ENCODE results near the gene SRCAP. TPM values are rescaled to one million over a fixed set of nuclear protein-coding genes. Genes with fewer than 3 reads are reported as not detected.

The SRCAP gene
- 93.9 and 99.5 TPM in 2 replicates for total RNA-seq

DNA sequence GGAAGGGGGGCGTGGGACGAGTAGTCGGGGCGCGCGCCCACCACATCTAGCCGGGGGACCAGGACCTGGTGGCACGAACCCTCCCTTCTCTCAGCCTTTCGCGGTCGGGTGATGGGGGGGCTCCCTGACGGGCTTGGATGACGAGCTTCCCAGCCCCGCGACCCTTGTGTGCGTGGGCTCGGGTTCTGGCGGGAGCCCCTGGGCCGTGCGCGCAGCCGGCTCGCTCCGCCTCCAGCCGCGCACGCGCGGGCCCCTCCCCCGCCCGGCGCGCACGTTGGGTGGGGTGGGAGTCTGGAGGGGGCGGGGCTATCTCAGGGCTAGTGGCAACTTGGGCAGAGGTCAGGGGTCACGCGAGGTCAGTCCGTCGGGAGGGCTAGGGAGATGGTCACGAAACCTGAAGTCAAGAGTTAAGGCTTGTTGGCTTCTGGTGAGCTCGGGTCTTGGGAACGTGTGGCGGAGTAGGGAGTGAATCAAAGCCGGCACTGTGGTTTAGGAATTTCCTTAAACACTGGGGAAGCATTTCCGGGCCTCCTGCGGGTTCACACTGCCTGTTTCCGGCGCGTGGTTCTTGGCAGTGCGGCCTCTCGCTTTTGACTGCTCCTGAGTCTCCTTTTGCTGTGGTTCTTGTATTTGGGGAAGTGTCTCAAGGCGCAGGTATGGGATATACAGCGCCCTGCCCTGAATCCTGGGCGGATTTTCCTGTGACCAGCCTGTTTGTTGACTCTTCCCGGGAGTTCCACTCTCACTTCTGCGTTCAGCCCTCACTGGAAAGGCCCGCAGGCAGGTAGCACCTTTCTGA is at the start of gene SRCAP:
Gene SRCAP (plus strand): TSS at position 356 of the 799 bp plus-strand sequence. CDS start 1,654 bp downstream, outside the sequence.
- intact Hi-C loops (cut with micrococcal nuclease) = loop anchor here (1.0 to 5.0 kb wide), 21 partner anchors 41 to 1874 kb away; partner anchors contain the start of genes ALDOA, CFAP119, CTF1 and FBRS

DNA sequence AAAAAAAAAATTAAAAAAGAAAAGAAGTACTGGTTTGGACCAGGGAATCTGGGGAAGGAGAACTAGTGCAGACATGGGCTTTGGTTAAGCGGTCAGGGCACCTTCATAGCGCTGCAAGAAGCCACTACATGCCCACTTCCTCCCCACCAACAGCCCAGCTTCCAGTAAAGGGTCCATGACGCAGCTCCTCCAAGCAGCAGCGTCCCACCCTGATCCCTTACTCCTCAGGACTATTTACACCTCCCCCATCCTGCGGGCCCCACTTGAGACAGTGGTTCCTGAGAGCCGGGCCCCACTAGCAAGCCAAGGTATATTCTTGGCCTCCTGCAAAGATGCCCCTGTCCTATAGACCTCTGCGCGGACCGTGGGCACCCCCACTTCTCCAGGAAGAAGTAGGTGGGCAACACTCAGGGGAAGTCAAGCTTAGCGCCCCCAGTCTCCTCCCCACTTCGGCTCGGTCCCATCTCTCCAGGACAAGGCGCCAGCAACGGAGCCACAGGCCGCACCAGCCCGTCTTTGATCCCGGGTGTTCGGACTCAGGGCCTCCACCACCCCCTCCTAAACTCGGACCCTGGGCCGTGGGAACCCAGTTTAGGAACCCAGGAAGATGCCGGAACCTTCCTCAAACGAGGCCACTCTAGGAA is 49.1 kb upstream of the SRCAP start:
- intact Hi-C loops (cut with micrococcal nuclease) = loop anchor here (1.0 to 10.0 kb wide), 18 partner anchors 8 to 1225 kb away; partner anchors contain the start of genes CFAP119, DCTPP1, FBRS and RNF40

DNA sequence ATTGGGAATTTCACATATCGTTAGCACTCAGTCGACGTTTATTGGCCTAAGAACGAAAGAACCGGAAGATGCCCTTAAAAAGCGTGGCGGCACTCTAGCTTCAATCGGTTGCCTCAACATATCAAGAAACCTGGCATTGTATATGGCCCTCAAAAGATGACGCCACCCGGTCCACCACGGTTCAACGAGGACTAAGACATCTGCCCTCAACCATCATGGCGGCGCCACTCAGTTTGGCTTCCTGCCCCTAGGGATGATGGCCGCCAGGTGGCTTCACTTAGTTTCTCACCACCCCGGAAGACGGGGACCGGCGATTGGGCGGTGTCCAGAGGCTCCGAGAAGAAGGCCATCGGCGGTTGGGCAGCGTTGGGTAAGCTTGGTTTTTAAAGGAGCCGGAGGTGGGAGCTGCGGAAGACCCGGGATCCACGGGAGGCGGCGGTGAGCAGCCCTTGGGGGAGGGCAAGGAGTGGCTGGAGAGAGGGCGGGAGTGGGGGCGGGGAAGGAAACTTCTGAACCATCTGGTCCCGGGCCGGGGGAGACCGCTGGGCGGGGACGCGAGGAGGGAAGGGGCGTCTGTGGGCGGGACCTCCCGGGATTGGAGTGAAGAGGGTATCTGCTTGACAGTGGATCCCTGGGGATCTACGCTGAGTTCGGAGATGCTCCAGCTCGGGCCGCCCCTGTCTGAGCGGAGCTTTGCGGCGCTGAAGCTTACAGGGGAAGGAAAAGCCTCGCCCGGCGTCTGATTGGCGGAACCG is 48.4 kb upstream of the SRCAP start, which contains the start of gene PRR14:
Gene PRR14 (plus strand): TSS at position 592 of the 755 bp plus-strand sequence. CDS start 686 bp downstream, outside the sequence.
- intact Hi-C loops (cut with micrococcal nuclease) = loop anchor here (1.0 to 10.0 kb wide), 20 partner anchors 8 to 1224 kb away; partner anchors contain the start of genes CFAP119, DCTPP1, FBRS and RNF40

DNA sequence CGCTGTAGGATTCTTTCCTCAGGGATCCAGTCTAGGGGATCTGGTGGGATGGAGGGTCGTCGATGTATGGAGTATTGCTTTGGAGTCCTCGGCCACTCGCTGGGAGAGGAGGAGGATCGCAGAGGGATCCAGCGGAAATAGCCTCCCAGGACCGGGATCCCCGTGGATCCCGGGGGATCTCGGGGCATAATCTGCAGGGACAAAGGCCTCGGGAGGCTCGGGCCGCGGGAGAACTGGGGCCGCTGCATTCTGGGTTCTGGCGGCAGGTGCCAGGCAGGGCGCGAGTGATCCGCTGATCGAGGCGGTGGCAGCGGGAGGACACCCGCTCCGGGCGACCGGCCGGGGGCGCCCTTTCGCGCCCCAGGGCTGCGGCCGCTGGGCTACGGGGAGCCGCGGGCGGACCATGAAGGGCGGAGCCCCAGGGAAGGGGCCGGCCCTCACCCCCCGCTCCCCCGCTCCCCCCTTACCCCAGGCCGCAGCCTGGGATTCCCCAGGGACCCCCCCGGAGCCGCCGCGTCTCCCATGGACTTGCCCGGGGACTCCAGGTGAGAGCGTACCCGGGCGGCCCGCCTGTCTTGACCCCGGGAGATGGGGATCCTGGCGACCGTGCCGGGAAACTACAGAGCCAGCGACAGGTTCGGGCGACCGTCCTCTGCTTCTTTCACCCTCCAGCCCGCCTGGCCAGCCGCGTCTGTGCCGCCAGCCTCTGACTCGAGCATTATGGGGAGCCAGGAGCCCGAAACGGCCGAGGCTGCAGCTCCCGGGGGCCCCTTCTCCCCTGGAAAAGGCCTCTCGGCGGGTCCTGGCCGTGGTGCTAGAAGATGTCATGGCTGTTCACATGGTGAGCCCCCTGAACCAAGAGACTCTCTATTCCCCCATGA is 47.6 kb upstream of the SRCAP start:
- intact Hi-C loops (cut with micrococcal nuclease) = loop anchor here (1.0 to 10.0 kb wide), 10 partner anchors 41 to 1223 kb away; partner anchors contain the start of genes CFAP119, RNF40, TAOK2 and TBX6

DNA sequence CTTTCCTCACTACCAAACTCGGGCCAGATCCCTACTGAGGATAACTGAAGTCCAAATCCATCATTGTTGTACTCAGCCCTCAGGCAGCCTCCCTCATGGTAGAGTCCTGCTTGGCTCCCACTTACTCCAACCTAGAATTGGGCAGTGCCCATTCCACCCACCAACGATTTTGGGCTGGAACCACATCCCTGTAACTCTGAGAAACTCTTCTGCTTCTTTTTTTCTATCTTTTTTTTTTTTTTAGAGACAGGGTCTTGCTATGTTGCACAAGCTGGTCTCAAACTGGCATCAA is 47.0 kb upstream of the SRCAP start:
- intact Hi-C loops (cut with micrococcal nuclease) = loop anchor here (10.0 kb wide), 4 partner anchors 317 to 1223 kb away; partner anchors contain the start of genes TAOK2, TBX6, YPEL3 and ZNF267

DNA sequence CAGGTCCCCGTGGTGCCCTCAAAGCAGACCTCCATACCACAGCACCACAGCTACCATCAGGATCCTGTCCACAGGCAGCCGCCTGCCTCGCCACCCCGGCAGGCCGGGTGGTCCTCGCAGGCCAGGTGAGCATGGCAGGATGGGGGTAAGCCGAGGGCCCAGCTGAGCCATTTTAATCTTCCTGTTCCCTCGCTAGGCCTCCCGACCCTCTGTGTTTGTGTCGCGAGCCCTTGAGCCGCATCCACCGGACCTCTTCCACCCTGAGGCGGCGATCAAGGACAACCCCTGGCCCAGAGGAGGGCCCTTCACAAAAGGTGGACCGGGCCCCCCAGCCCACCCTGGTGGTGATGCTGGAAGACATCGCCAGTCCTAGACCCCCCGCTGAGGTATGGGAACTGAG is 46.3 kb upstream of the SRCAP start:
- intact Hi-C loops (cut with micrococcal nuclease) = loop anchor here (10.0 kb wide), 4 partner anchors 318 to 1222 kb away; partner anchors contain the start of genes TAOK2, TBX6, YPEL3 and ZNF267

DNA sequence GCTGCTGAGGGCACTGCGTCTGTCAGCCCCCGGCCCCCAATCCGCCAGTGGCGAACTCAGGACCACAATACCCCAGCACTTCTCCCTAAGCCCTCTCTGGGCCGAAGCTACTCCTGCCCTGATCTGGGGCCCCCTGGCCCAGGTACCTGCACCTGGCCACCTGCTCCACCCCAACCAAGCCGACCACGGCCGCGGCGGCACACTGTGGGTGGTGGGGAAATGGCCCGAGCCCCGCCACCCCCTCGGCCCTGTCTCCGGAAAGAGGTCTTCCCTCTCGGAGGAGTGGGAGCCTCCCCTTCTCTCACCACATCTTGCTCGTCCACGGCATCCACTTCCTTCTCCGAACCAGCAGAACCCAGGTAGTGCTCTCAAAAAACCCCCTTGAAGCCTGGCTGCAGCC is 44.1 kb upstream of the SRCAP start:
- intact Hi-C loops (cut with micrococcal nuclease) = loop anchor here (5.0 to 10.0 kb wide), 5 partner anchors 320 to 1220 kb away; partner anchors contain the start of genes KCTD13, TAOK2, TBX6 and YPEL3

DNA sequence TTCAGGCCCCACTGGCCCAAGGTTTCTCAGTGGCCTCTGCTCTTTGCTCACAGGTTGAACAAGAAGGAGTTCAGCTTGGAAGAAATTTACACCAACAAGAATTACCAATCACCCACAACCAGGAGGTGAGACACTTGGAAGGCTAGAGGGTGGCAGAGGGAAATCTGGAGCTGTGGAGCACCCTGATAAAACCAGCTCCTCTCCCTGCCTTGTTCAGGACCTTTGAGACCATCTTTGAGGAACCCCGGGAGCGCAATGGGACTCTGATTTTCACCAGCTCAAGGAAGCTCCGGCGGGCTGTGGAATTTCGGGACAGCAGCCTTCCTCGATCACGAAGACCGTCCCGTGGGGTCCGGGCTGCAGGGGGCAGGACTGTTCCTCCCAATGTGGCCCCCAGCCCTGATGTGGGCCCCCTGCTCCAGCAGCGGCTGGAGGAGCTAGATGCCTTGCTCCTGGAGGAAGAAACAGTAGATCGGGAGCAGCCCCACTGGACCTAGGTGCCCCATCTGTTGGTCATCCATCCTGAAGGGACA is 43.1 kb upstream of the SRCAP start:
- intact Hi-C loops (cut with micrococcal nuclease) = loop anchor here (5.0 to 10.0 kb wide), 5 partner anchors 321 to 1219 kb away; partner anchors contain the start of genes KCTD13, TAOK2, TBX6 and YPEL3

DNA sequence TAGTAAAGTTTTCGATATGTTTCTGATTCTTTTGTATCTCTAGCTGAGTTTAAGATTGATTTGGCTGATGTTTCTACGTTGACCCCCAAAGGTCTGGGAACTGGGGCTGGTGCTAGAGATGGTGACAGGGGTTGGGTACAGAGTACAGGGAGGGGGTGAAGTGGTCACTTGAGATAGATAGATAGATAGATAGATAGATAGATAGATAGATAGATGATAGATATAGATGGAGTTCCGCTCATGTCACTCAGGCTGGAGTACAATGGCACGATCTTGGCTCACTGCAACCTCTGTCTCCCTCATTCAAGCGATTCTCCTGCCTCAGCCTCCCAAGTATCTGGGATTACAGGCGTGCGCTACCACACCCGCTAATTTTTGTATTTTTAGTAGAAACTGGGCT is 42.6 kb upstream of the SRCAP start:
- intact Hi-C loops (cut with micrococcal nuclease) = loop anchor here (5.0 to 10.0 kb wide), 5 partner anchors 322 to 1218 kb away; partner anchors contain the start of genes KCTD13, TAOK2, TBX6 and YPEL3

DNA sequence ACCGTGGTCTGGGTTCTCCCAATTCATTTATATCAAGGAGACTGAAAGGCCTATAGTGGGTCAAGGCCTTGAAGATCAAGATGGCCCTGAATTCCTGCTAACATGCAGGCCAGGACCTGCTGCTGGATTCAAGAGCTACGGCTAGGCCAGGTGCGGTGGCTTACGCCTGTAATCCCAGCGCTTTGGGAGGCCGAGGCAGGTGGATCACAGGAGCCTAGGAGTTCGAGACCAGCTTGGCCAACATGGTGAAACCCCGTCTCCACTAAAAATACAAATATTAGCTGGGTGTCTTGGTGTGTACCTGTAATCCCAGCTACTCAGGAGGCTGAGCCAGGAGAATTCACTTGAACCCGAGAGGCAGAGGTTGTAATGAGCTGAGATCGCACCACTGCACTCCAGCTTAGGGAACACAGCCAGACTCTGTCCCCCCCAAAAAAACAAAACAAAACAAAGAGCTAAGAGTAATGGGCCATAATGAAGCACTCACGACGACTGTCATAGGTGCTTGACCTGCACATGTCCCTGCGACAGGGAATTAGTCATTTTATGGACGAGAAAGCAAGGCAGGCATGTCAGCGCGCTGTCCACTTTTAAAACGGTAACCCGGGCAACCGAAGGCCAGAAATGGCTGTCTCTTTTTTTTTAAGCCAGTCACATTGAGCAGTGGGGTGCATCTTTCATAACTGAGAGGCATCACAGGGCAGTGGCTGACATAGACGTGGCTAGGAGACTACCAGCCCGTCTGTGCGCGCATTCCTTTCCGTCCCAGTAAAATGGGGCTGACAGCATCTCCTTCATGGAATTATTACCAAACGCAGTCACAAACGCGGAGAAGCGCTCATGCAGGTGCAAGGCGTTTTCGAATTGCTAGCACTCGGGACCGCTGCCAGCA is 41.8 kb upstream of the SRCAP start:
- intact Hi-C loops (cut with micrococcal nuclease) = loop anchor here (5.0 to 10.0 kb wide), 5 partner anchors 322 to 1218 kb away; partner anchors contain the start of genes KCTD13, TAOK2, TBX6 and YPEL3

DNA sequence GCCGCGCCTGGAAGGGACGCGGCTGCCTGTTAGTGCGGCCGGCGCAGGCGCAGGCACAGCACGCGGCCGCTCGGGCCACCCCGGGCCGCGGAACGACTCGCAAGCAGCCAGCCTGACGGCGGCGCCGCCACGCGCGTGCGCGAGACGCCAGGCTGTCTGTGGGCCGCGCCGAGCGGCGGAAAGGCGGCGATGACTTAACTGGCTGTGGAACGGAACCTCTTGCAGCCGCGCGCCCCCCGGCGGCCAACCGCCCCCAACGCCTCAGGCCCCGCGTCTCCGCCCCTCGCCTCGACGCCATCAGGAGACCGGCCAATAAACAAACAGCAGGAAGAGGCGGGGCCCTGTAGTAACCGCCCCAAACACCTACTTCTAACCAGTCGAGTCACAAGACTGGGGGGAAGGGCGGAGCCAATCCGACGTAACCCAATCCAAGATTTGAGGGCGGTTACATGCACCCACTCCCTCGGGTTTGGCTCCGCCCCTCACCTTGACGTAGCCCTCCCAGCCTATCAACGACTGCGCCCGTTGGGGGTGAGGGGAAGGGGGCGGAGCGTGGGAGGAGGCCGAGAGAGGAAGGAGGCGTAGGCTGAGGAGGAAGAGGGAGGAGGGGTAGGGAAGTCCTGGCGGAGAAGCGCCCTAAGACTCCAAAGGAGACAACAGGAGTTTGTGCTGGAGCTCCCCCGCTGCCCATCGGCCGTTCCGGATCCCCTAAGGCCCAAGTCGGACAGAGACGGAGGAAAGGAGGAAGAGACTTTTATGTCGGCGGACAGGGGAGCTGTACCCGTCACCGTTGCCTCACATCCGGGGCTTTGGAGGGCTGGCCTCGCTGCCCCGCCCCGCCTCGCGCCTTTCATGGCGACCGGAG is 40.9 kb upstream of the SRCAP start, which contains the start of gene FBRS:
Gene FBRS (plus strand): TSS at position 566 of the 865 bp plus-strand sequence. CDS start 1,088 bp downstream, outside the sequence.
- intact Hi-C loops (cut with micrococcal nuclease) = loop anchor here (1.0 to 10.0 kb wide), 24 partner anchors 8 to 1217 kb away; partner anchors contain the start of genes ALDOA, ARMC5, CFAP119 and DCTPP1

DNA sequence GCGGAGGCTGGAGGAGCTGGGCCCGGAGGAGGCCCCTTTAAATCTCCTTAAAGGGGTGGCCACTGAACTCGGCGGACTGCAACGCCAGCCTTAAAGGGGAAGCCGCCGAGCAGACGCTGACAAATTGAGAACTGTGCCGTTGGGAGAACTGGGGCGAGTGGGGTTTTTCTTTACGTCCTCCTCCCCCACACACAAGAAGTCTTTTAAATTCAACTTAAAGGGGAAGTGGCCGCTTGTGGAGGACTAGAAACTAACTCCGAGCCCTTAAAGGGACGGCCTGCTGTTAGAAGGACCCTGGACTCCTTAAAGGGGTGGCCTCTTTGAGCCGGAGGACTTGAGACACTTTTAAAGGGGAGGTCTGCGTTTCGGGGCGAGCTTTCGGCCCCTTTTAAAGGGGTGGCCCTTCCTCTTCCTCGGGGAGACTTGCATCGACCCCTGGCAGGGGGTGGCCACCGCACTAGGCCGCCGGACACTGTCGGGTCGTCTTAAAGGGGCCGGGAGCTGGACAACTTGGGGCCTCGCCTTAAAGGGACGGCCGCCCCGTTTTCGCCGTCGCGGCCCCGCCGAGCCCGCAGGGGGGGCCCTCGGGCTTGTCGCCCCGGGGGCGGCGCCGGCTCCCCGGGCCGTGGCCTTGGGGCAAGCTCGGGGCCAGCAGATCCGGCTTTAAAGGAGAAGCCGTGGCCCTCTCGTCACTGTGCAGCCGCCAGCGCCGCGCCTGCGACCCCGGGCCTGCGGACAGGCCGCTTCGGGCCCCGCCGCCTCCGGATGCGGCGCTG is 40.1 kb upstream of the SRCAP start:
- intact Hi-C loops (cut with micrococcal nuclease) = loop anchor here (1.0 to 10.0 kb wide), 24 partner anchors 9 to 1216 kb away; partner anchors contain the start of genes ALDOA, ARMC5, CFAP119 and DCTPP1

DNA sequence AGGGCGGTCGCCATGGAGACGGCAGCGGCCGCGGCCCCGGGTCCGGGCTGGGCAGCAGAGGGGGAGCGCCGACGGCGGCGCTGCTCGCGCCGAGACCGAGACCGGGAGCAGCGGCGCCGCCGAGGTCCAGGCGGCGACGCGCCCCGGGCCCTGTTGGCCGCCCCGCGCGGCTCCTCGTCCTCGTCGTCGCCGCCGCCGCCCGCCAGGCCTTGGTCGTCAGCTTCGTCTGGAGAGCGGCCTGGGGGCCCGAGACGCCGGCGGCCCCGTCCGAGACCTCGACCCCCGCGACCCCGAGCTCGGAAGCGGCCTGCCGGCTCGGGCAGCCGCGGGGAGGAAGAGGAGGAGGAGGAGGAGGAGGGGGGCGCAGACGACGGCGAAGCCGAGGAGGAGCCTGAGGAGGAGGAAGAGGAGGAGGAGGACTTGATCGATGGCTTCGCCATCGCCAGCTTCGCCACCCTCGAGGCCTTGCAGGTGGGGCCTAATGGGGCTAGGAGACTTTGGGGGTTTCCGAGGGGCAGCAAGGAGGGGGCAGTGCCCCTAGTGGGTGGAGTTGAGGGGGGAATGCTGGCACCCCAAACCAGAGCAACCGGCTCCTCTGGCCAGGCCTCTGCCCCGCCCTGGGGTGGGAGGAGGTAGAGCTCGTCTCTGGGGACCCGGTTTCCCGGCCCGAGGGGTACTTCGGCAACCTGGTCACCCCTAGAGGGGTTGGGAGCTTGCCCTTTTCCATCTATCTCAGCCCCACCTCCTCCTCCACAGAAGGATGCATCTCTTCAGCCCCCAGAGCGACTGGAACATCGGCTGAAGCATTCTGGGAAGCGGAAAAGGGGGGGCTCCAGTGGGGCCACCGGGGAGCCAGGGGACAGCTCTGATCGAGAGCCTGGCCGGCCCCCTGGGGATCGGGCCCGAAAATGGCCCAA is 39.2 kb upstream of the SRCAP start:
- intact Hi-C loops (cut with micrococcal nuclease) = loop anchor here (1.0 to 10.0 kb wide), 8 partner anchors 35 to 1215 kb away; partner anchors contain the start of genes KCTD13, TAOK2, TBX6 and YPEL3

DNA sequence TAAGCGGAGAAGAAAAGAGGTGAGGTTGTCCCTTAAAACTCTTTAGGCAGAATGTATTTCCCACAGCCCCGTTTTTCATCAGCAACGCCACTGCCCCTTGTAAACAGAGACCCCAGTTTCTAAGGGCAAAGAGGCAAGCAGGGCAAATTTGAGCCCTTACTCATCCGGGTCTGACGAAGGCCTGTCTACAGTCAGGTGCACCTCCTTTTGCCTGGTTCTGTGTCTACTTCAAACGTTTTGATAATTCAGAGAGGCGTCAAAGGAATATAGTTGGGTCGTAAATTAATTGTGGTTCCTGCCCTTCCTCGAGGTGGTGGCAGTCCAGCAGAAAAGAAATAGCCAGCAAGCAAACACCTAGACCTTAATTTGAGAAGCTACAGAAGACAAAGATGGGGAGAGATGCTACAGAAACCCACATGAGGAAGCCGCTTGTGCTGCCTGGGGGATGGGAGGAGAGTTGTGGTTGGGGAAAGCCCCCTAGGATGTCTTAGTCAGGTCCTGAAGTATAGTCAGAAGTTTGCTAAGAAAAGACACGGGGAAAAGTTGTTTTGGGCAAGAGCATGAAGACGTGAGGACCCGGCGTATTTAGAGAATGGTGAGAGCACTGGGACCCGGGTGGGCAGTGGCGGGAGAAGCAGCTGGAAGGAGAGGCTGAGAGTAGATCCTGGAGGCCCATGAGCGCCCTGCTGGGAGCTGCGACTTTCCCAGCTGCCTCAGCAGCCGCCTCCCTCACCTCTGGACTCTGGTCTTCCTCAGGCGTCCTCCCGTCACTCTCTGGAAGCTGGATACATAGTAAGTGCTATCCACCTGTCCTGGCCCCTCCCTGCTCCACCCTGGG is 38.3 kb upstream of the SRCAP start:
- intact Hi-C loops (cut with micrococcal nuclease) = loop anchor here (1.0 kb wide), 1 partner anchor 34 kb away; no protein-coding TSS in a partner anchor

Measured in T-helper 1 cell treated with Interleukin-12 subunit alpha and Interleukin-12 subunit beta and Interleukin-4 antibody, amounts not matched to agents 30 ng/mL and 1 ng/mL, for 36 hours (primary cell).